Measurements from ENCODE around the gene PPM1F. TPM values are rescaled to one million over a fixed set of nuclear protein-coding genes. Genes with fewer than 3 reads are reported as not detected.

Gene PPM1F
- total RNA-seq, 5 donors from 2014 or later (not counting 1 experiment from before 2014, with no cell fraction given): 18.7 to 29.9 (median 24.4) TPM

GRCh38 chr22:21994881-21995444 lies 42.3 kb upstream of the PPM1F start:
- Mint-ChIP-seq H3K4me3 (no peak overlapping the region), H3K36me3 (no peaks in the 10 kb centered on the region), H3K27ac (no peak overlapping the region), H3K27me3 (peaks cover 7 to 9% of the 10 kb centered on the region in 2 donors), H3K4me1 (no peaks in the 10 kb centered on the region), H3K9me3 (no peaks in the 10 kb centered on the region)
- ATAC-seq (replicated peaks in 1 of 4): no peak
- Histone ChIP-seq H3K4me1 (ENCODE audit: control insufficient read depth in 1 of 2, extremely low read depth in 1 of 2, insufficient read depth in 2 of 2, low read length in 2 of 2) (no peaks in the 10 kb centered on the region), H3K9me3 (no peaks in the 10 kb centered on the region), H3K36me3 (ENCODE audit: control insufficient read depth in 2 of 2, extremely low read depth in 1 of 2, insufficient read depth in 1 of 2, low read length in 1 of 2) (no peaks in the 10 kb centered on the region), H3K4me3 (ENCODE audit: control insufficient read depth in 1 of 2, extremely low read depth in 1 of 2, low read length in 1 of 2) (no peak overlapping the region), H3K27ac (ENCODE audit: low read length) (no peak overlapping the region), H3K27me3 (replicated peaks in 1 of 2; ENCODE audit: control insufficient read depth in 2 of 2, extremely low read depth in 1 of 2, insufficient read depth in 2 of 2, low read length in 1 of 2) (peaks cover 0 to 19% of the 10 kb centered on the region in 2 experiments)
- CTCF ChIA-PET: no interaction called here
- POLR2A ChIA-PET: no interaction called here
- 96% methylated on average over 3 of the region's 3 CpGs for WGBS (ENCODE audit: insufficient coverage)
- no peak for DNase-seq

- POLR2A ChIA-PET: no interaction called here
- H3K36me3 Mint-ChIP-seq: no peaks in the 10 kb centered on the region
Measured at GRCh38 chr22:21992593-21993237, 40.1 kb upstream of the PPM1F start.

GRCh38 chr22:21991774-21992173 lies 39.1 kb upstream of the PPM1F start:
- DNase-seq (no peak), ATAC-seq (replicated peaks in 1 of 4) (no peak)
- H3K27me3 ChIP-seq (replicated peaks in 1 of 2; ENCODE audit: control insufficient read depth in 2 of 2, extremely low read depth in 1 of 2, insufficient read depth in 2 of 2, low read length in 1 of 2): peaks cover 0 to 25% of the 10 kb centered on the region in 2 experiments
- H3K4me3 ChIP-seq (ENCODE audit: control insufficient read depth in 1 of 2, extremely low read depth in 1 of 2, low read length in 1 of 2): no peak overlapping the region
- H3K4me1 ChIP-seq (ENCODE audit: control insufficient read depth in 1 of 2, extremely low read depth in 1 of 2, insufficient read depth in 2 of 2, low read length in 2 of 2): no peaks in the 10 kb centered on the region
- H3K36me3 Mint-ChIP-seq: no peaks in the 10 kb centered on the region
- WGBS (ENCODE audit: insufficient coverage): 67% methylated on average over 1 of the region's 5 CpGs
- no peak overlapping the region for H3K4me3 Mint-ChIP-seq
- no peak overlapping the region for H3K27ac Mint-ChIP-seq
- ChIA-PET POLR2A (no interaction called here), CTCF (no interaction called here)
- H3K36me3 ChIP-seq (ENCODE audit: control insufficient read depth in 2 of 2, extremely low read depth in 1 of 2, insufficient read depth in 1 of 2, low read length in 1 of 2): no peaks in the 10 kb centered on the region
- no peak overlapping the region for H3K27ac ChIP-seq (ENCODE audit: low read length)
- H3K4me1 Mint-ChIP-seq: no peaks in the 10 kb centered on the region
- H3K9me3 Mint-ChIP-seq: no peaks in the 10 kb centered on the region
- H3K27me3 Mint-ChIP-seq: peaks cover 7 to 9% of the 10 kb centered on the region in 2 donors
- no peaks in the 10 kb centered on the region for H3K9me3 ChIP-seq

More at GRCh38 chr22:21992593-21993237, 40.1 kb upstream of the PPM1F start:
- Mint-ChIP-seq H3K27me3 (peaks cover 7 to 9% of the 10 kb centered on the region in 2 donors), H3K27ac (no peak overlapping the region), H3K4me1 (no peaks in the 10 kb centered on the region), H3K9me3 (no peaks in the 10 kb centered on the region), H3K4me3 (no peak overlapping the region)
- H3K4me1 ChIP-seq (ENCODE audit: control insufficient read depth in 1 of 2, extremely low read depth in 1 of 2, insufficient read depth in 2 of 2, low read length in 2 of 2): no peaks in the 10 kb centered on the region
- H3K27ac ChIP-seq (ENCODE audit: low read length): no peak overlapping the region
- H3K4me3 ChIP-seq (ENCODE audit: control insufficient read depth in 1 of 2, extremely low read depth in 1 of 2, low read length in 1 of 2): no peak overlapping the region
- 91% methylated on average over 6 of the region's 7 CpGs for WGBS (ENCODE audit: insufficient coverage)
- peaks cover 0 to 27% of the 10 kb centered on the region in 2 experiments for H3K27me3 ChIP-seq (replicated peaks in 1 of 2; ENCODE audit: control insufficient read depth in 2 of 2, extremely low read depth in 1 of 2, insufficient read depth in 2 of 2, low read length in 1 of 2)
- H3K36me3 ChIP-seq (ENCODE audit: control insufficient read depth in 2 of 2, extremely low read depth in 1 of 2, insufficient read depth in 1 of 2, low read length in 1 of 2): no peaks in the 10 kb centered on the region
- ATAC-seq (replicated peaks in 1 of 4) (no peak), DNase-seq (no peak)
- CTCF ChIA-PET: interaction anchor here in 1 of 2 donors (1.6 kb wide), 1 partner anchor 10 kb away, joined by 4 read pairs; the partner anchor contains the start of gene TOP3B
- H3K9me3 ChIP-seq: no peaks in the 10 kb centered on the region

- POLR2A ChIA-PET: no interaction called here
- H3K27ac ChIP-seq (ENCODE audit: low read length): no peak overlapping the region
- no peaks in the 10 kb centered on the region for H3K4me1 Mint-ChIP-seq
- no peak for DNase-seq
- H3K36me3 Mint-ChIP-seq: no peaks in the 10 kb centered on the region
- H3K27me3 ChIP-seq (replicated peaks in 1 of 2; ENCODE audit: control insufficient read depth in 2 of 2, extremely low read depth in 1 of 2, insufficient read depth in 2 of 2, low read length in 1 of 2): peaks cover 0 to 25% of the 10 kb centered on the region in 2 experiments
- no peak overlapping the region for H3K4me3 Mint-ChIP-seq
- H3K36me3 ChIP-seq (ENCODE audit: control insufficient read depth in 2 of 2, extremely low read depth in 1 of 2, insufficient read depth in 1 of 2, low read length in 1 of 2): no peaks in the 10 kb centered on the region
- no peak for ATAC-seq (replicated peaks in 1 of 4)
- H3K9me3 Mint-ChIP-seq: no peaks in the 10 kb centered on the region
- H3K9me3 ChIP-seq: no peaks in the 10 kb centered on the region
- H3K4me1 ChIP-seq (ENCODE audit: control insufficient read depth in 1 of 2, extremely low read depth in 1 of 2, insufficient read depth in 2 of 2, low read length in 2 of 2): no peaks in the 10 kb centered on the region
- no peak overlapping the region for H3K27ac Mint-ChIP-seq
- peaks cover 7 to 9% of the 10 kb centered on the region in 2 donors for H3K27me3 Mint-ChIP-seq
- no peak overlapping the region for H3K4me3 ChIP-seq (ENCODE audit: control insufficient read depth in 1 of 2, extremely low read depth in 1 of 2, low read length in 1 of 2)
- WGBS (ENCODE audit: insufficient coverage): 88% methylated on average over 4 of the region's 6 CpGs
- CTCF ChIA-PET: no interaction called here
Measured at GRCh38 chr22:21991304-21991596, 38.6 kb upstream of the PPM1F start.

- WGBS (ENCODE audit: insufficient coverage): 85% methylated on average over 12 of the region's 16 CpGs
- peaks cover 7 to 9% of the 10 kb centered on the region in 2 donors for H3K27me3 Mint-ChIP-seq
- ATAC-seq (replicated peaks in 1 of 4) (no peak), DNase-seq (no peak)
- H3K27ac Mint-ChIP-seq: no peak overlapping the region
- ChIA-PET POLR2A (no interaction called here), CTCF (no interaction called here)
- no peaks in the 10 kb centered on the region for H3K9me3 Mint-ChIP-seq
- no peaks in the 10 kb centered on the region for H3K9me3 ChIP-seq
- no peak overlapping the region for H3K4me3 Mint-ChIP-seq
- no peak overlapping the region for H3K4me3 ChIP-seq (ENCODE audit: control insufficient read depth in 1 of 2, extremely low read depth in 1 of 2, low read length in 1 of 2)
- H3K4me1 ChIP-seq (ENCODE audit: control insufficient read depth in 1 of 2, extremely low read depth in 1 of 2, insufficient read depth in 2 of 2, low read length in 2 of 2): no peaks in the 10 kb centered on the region
- no peak overlapping the region for H3K27ac ChIP-seq (ENCODE audit: low read length)
- no peaks in the 10 kb centered on the region for H3K4me1 Mint-ChIP-seq
- no peaks in the 10 kb centered on the region for H3K36me3 ChIP-seq (ENCODE audit: control insufficient read depth in 2 of 2, extremely low read depth in 1 of 2, insufficient read depth in 1 of 2, low read length in 1 of 2)
- H3K27me3 ChIP-seq (replicated peaks in 1 of 2; ENCODE audit: control insufficient read depth in 2 of 2, extremely low read depth in 1 of 2, insufficient read depth in 2 of 2, low read length in 1 of 2): peaks cover 0 to 25% of the 10 kb centered on the region in 2 experiments
- H3K36me3 Mint-ChIP-seq: no peaks in the 10 kb centered on the region
Measured at GRCh38 chr22:21990445-21991303, 38.0 kb upstream of the PPM1F start.

- no peaks in the 10 kb centered on the region for H3K4me1 ChIP-seq (ENCODE audit: control insufficient read depth in 1 of 2, extremely low read depth in 1 of 2, insufficient read depth in 2 of 2, low read length in 2 of 2)
- H3K9me3 ChIP-seq: no peaks in the 10 kb centered on the region
- ChIA-PET CTCF (no interaction called here), POLR2A (no interaction called here)
- WGBS (ENCODE audit: insufficient coverage): 83% methylated on average over 5 of the region's 6 CpGs
- H3K27ac ChIP-seq (ENCODE audit: low read length): no peak overlapping the region
- Mint-ChIP-seq H3K4me1 (no peaks in the 10 kb centered on the region), H3K27ac (no peak overlapping the region), H3K27me3 (peaks cover 7 to 9% of the 10 kb centered on the region in 2 donors), H3K4me3 (no peak overlapping the region), H3K36me3 (no peaks in the 10 kb centered on the region), H3K9me3 (no peaks in the 10 kb centered on the region)
- DNase-seq (no peak), ATAC-seq (replicated peaks in 1 of 4) (no peak)
- peaks cover 0 to 30% of the 10 kb centered on the region in 2 experiments for H3K27me3 ChIP-seq (replicated peaks in 1 of 2; ENCODE audit: control insufficient read depth in 2 of 2, extremely low read depth in 1 of 2, insufficient read depth in 2 of 2, low read length in 1 of 2)
- no peak overlapping the region for H3K4me3 ChIP-seq (ENCODE audit: control insufficient read depth in 1 of 2, extremely low read depth in 1 of 2, low read length in 1 of 2)
- no peaks in the 10 kb centered on the region for H3K36me3 ChIP-seq (ENCODE audit: control insufficient read depth in 2 of 2, extremely low read depth in 1 of 2, insufficient read depth in 1 of 2, low read length in 1 of 2)
Measured at GRCh38 chr22:21989049-21989448, 36.4 kb upstream of the PPM1F start.

Measured in T-cell (primary cell).